Liver (tissue), 9 donors: ENCODE results near the gene IER5. TPM values are rescaled to one million over a fixed set of nuclear protein-coding genes. Genes with fewer than 3 reads are reported as not detected.
A peak's percentile ranks its signal among the peaks of the same experiment; 100 is the strongest.

ENCODE experiments used
- DNase-seq: peaks from one replicate; pipeline ENCODE4 v3.0.0-alpha.2; 2017; ENCODE audit warnings: low spot score
- H3K27ac ChIP-seq, 2 donors: one replicate each; pipeline ENCODE4 v1.7.0; 2013; ENCODE audit warnings: inconsistent platforms in 2 of 2, low read length in 2 of 2, control low read depth in 1 of 2, low read depth in 1 of 2, mild to moderate bottlenecking in 1 of 2
- H3K27me3 ChIP-seq, 4 donors: one replicate each; pipeline versions ENCODE4 v1.6.1 to v1.7.0; 2013; ENCODE audit warnings: low read length in 3 of 4, inconsistent platforms in 1 of 4, mild to moderate bottlenecking in 1 of 4, moderate library complexity in 1 of 4; ENCODE audit not compliant: control insufficient read depth in 4 of 4, insufficient read depth in 4 of 4
- H3K36me3 ChIP-seq, 4 donors: one replicate each; pipeline versions ENCODE4 v1.6.1 to v1.7.0; 2013; ENCODE audit warnings: low read length in 3 of 4, mild to moderate bottlenecking in 3 of 4, low read depth in 1 of 4, moderate library complexity in 1 of 4; ENCODE audit not compliant: control insufficient read depth in 4 of 4, insufficient read depth in 3 of 4
- H3K4me1 ChIP-seq, 4 donors: one replicate each; pipeline versions ENCODE4 v1.6.1 to v1.7.0; 2013; ENCODE audit warnings: low read length in 3 of 4, mild to moderate bottlenecking in 3 of 4, moderate library complexity in 1 of 4; ENCODE audit not compliant: control insufficient read depth in 4 of 4, insufficient read depth in 4 of 4
- H3K4me3 ChIP-seq, 3 donors: one replicate each; pipeline versions ENCODE4 v1.6.1 to v1.7.0; 2013; ENCODE audit warnings: low read length in 3 of 3, control low read depth in 1 of 3, low read depth in 1 of 3, mild to moderate bottlenecking in 1 of 3
- H3K9ac ChIP-seq, 2 donors: one replicate each; pipeline ENCODE4 v1.7.0; 2013; ENCODE audit warnings: low read length in 2 of 2, mild to moderate bottlenecking in 2 of 2, moderate library complexity in 2 of 2, control low read depth in 1 of 2, low read depth in 1 of 2
- H3K9me3 ChIP-seq, 4 donors: one replicate each; pipeline versions ENCODE4 v1.6.1 to v1.7.0; 2013; ENCODE audit warnings: low read length in 3 of 4; ENCODE audit not compliant: control insufficient read depth in 4 of 4
- CTCF ChIP-seq: fragments of 150-350 bp; IDR thresholded peaks from 2 replicates; pipeline ENCODE4 v1.5.1; 2017; ENCODE audit warnings: improper control_type of control experiment, low read depth, low read length; ENCODE audit not compliant: missing input control
- FOXA1 ChIP-seq: IDR thresholded peaks from 2 replicates; pipeline ENCODE4 v1.6.1; 2016; ENCODE audit warnings: antibody characterized with exemption
- FOXA2 ChIP-seq: IDR thresholded peaks from 2 replicates; pipeline ENCODE4 v1.6.1; 2016; ENCODE audit warnings: antibody characterized with exemption
- GABPA ChIP-seq, 2 donors: IDR thresholded peaks in 1 of 2; conservative IDR thresholded peaks in 1 of 2; 2 replicates each; pipeline ENCODE4 v1.6.1; 2016; ENCODE audit warnings: antibody characterized with exemption in 2 of 2, mild to moderate bottlenecking in 1 of 2, moderate library complexity in 1 of 2
- HNF4A ChIP-seq, 2 donors: conservative IDR thresholded peaks; 2 replicates each; pipeline ENCODE4 v1.6.1; 2016; ENCODE audit warnings: antibody characterized with exemption in 2 of 2, mild to moderate bottlenecking in 2 of 2
- HNF4G ChIP-seq: IDR thresholded peaks from 2 replicates; pipeline ENCODE4 v1.6.1; 2016; ENCODE audit warnings: antibody characterized with exemption
- JUND ChIP-seq, 2 donors: IDR thresholded peaks; 2 replicates each; pipeline ENCODE4 v1.6.1; 2016; ENCODE audit warnings: antibody characterized with exemption in 2 of 2
- MAX ChIP-seq: IDR thresholded peaks from 2 replicates; pipeline ENCODE4 v1.6.1; 2016; ENCODE audit warnings: antibody characterized with exemption
- NR2F2 ChIP-seq: IDR thresholded peaks from 2 replicates; pipeline ENCODE4 v1.6.1; 2016; ENCODE audit warnings: antibody characterized with exemption
- RAD21 ChIP-seq, 2 donors: IDR thresholded peaks; 2 replicates each; pipeline ENCODE4 v1.6.1; 2016; ENCODE audit warnings: antibody characterized with exemption in 2 of 2, mild to moderate bottlenecking in 2 of 2
- RXRA ChIP-seq, 2 donors: IDR thresholded peaks; 2 replicates each; pipeline ENCODE4 v1.6.1; 2017 to 2018; ENCODE audit warnings: antibody characterized with exemption in 2 of 2, mild to moderate bottlenecking in 1 of 2
- TAF1 ChIP-seq: conservative IDR thresholded peaks from 2 replicates; pipeline ENCODE4 v1.6.1; 2016; ENCODE audit warnings: antibody characterized with exemption, mild to moderate bottlenecking
- YY1 ChIP-seq: IDR thresholded peaks from 2 replicates; pipeline ENCODE4 v1.6.1; 2016; ENCODE audit warnings: antibody characterized with exemption, mild to moderate bottlenecking
- ZBTB33 ChIP-seq: IDR thresholded peaks from 2 replicates; pipeline ENCODE4 v1.6.1; 2016; ENCODE audit warnings: antibody characterized with exemption
- WGBS: extraction: QIAGEN DNeasy Blood & Tissue Kit; methylation state at CpG from one replicate; pipeline ENCODE4 v1.1.7; 2013; 5-methylcytosine and 5-hydroxymethylcytosine counted together
- polyA plus RNA-seq, 2 donors: library from polyadenylated mRNA; stranded (reverse) in 1 of 2; unstranded in 1 of 2; fragments of 200-250 nt in 1 of 2; fragments of >200 nt in 1 of 2; fragmentation: Nextera tagmentation in 1 of 2; extraction: Ambion mirVana in 1 of 2; gene quantifications; one replicate each; pipeline versions ENCODE4 v1.2.1 to v1.2.3, GENCODE V29; 2013 to 2015
- total RNA-seq, 2 donors: library from RNA; depleted of rRNA; stranded (reverse); fragments of >200 nt; gene quantifications; one replicate each; pipeline ENCODE4 v1.2.3, GENCODE V29; 2014
- TF ChIP-seq, protein P1 (sequence below): IDR thresholded peaks from 2 replicates; pipeline ENCODE4 v1.6.1; 2016; ENCODE audit warnings: antibody characterized with exemption, mild to moderate bottlenecking
- TF ChIP-seq, protein P2 (sequence below): IDR thresholded peaks from 2 replicates; pipeline ENCODE4 v1.6.1; 2016; ENCODE audit warnings: antibody characterized with exemption
- donor health status: healthy.
- donor health status: healthy.
- donor health status: healthy.
- donor health status: healthy.
- donor health status: healthy.

IER5 gene
- total and polyA plus RNA-seq, 4 donors: 0.56 to 8.4 (median 2.4) TPM

DNA sequence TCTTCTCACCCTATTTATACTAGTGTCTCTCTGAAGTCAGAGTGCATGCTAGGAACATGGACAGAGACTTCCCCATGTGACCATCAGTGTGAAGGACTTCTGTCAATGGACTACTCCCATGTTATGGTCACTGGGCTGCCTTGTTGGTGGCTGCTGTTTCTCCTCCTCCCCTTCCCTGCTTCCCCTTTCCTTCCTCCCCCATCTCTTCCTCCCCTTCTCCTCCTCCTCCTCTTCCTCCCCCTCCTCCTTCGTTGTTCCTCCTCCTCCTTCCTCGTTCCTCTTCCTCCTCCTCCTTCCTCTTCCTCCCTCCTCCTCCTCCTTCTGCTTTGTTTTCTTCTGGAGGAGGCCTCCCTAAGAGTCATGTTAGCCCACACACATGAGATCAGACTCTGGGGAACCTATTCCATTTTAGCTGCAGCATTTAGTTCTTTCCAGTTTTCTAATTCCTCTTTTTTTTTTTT is 35.8 kb downstream of the IER5 start (continued):
- TF ChIP-seq, protein P1, sequence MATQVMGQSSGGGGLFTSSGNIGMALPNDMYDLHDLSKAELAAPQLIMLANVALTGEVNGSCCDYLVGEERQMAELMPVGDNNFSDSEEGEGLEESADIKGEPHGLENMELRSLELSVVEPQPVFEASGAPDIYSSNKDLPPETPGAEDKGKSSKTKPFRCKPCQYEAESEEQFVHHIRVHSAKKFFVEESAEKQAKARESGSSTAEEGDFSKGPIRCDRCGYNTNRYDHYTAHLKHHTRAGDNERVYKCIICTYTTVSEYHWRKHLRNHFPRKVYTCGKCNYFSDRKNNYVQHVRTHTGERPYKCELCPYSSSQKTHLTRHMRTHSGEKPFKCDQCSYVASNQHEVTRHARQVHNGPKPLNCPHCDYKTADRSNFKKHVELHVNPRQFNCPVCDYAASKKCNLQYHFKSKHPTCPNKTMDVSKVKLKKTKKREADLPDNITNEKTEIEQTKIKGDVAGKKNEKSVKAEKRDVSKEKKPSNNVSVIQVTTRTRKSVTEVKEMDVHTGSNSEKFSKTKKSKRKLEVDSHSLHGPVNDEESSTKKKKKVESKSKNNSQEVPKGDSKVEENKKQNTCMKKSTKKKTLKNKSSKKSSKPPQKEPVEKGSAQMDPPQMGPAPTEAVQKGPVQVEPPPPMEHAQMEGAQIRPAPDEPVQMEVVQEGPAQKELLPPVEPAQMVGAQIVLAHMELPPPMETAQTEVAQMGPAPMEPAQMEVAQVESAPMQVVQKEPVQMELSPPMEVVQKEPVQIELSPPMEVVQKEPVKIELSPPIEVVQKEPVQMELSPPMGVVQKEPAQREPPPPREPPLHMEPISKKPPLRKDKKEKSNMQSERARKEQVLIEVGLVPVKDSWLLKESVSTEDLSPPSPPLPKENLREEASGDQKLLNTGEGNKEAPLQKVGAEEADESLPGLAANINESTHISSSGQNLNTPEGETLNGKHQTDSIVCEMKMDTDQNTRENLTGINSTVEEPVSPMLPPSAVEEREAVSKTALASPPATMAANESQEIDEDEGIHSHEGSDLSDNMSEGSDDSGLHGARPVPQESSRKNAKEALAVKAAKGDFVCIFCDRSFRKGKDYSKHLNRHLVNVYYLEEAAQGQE: no peak
- TF ChIP-seq JUND (IDR thresholded peaks at IDR 0.05): no peak

GRCh38 chr1:181126289-181126688 is 37.8 kb downstream of the IER5 start:
- H3K27ac ChIP-seq: peak overlapping the region; percentile 39 to 60
- DNase-seq: no peak
- no peak overlapping the region for H3K9ac ChIP-seq
- WGBS: 89% methylated on average over 4 of the region's 4 CpGs
- H3K27me3 ChIP-seq: no peaks in the 10 kb centered on the region
- H3K36me3 ChIP-seq: no peaks in the 10 kb centered on the region
- TF ChIP-seq RXRA (IDR thresholded peaks at IDR 0.05) (no peak), MAX (no peak), CTCF (no peak), YY1 (no peak)
- H3K4me1 ChIP-seq: peaks cover 4 to 17% (median 8%) of the 10 kb centered on the region in 4 donors
- H3K9me3 ChIP-seq: no peaks in the 10 kb centered on the region
- no peak overlapping the region for H3K4me3 ChIP-seq

DNA sequence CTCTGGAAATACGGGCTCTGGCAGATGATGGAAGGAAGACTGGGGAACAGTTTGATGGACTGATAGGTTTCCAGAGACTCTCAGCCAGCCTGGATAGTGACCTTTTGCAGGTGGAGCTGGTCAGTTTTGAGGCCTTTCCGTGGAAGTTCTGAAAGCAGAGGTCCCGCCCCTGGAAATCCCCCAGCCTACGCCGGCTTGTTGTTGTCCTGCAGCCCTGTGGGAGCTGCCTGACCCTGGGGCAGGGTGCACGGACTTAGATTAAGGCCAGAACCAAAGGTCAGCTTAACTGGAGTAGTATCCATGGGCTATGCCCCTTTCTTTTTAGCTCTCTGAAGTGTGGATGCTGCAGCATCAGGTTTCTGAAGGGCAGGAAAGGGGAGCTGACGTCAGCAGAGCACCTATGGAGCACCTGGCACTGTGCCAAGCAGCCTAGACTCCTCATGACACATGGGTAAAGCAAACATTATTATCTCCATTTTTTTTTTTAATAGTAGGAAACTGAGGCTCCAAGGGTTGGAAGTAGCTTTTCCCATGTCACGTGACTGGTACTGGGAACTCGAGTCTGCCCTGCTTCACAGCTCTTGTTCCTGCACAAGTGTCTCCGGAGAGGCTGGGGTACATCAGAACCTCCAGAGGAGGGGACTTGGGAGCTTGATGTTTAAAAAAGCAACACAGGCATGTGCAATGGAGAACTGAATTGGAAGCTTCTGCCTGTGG is 38.5 kb downstream of the IER5 start:
- peak overlapping the region; percentile 39 to 60 for H3K27ac ChIP-seq
- no peaks in the 10 kb centered on the region for H3K9me3 ChIP-seq
- peaks cover 4 to 17% (median 8%) of the 10 kb centered on the region in 4 donors for H3K4me1 ChIP-seq
- 39% methylated on average over 10 of the region's 10 CpGs for WGBS
- H3K4me3 ChIP-seq: no peak overlapping the region
- no peaks in the 10 kb centered on the region for H3K36me3 ChIP-seq
- H3K9ac ChIP-seq: no peak overlapping the region
- no peaks in the 10 kb centered on the region for H3K27me3 ChIP-seq
- peak; percentile 65 for DNase-seq
- peak; percentile 88 for TF ChIP-seq HNF4G
- TF ChIP-seq, protein P2, sequence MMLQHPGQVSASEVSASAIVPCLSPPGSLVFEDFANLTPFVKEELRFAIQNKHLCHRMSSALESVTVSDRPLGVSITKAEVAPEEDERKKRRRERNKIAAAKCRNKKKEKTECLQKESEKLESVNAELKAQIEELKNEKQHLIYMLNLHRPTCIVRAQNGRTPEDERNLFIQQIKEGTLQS: no peak
- no peak for TF ChIP-seq FOXA1
- TF ChIP-seq CTCF: no peak
- TF ChIP-seq NR2F2: peak; percentile 87
- no peak for TF ChIP-seq MAX
- no peak for TF ChIP-seq YY1
- TF ChIP-seq JUND (IDR thresholded peaks at IDR 0.05): no peak
- TF ChIP-seq TAF1: no peak
- no peak for TF ChIP-seq GABPA (IDR thresholded peaks at IDR 0.05 in 1 of 2, conservative IDR thresholded peaks at IDR 0.05 in 1 of 2)
- no peak for TF ChIP-seq FOXA2
- peak; percentile 98 to 99 for TF ChIP-seq HNF4A (conservative IDR thresholded peaks at IDR 0.05)
- TF ChIP-seq ZBTB33: no peak
- peak in 1 of 2 donors; percentile 26 for TF ChIP-seq RAD21 (IDR thresholded peaks at IDR 0.05)
